GM12878 (cell line): ENCODE measurements around the gene CTCFL. TPM values are rescaled to one million over a fixed set of nuclear protein-coding genes. Genes with fewer than 3 reads are reported as not detected.
A peak's percentile ranks its signal among the peaks of the same experiment; 100 is the strongest.

Experiments used
- ATAC-seq: fragments of 200-7000 bp; cut with Tn5 transposase; 3 replicates; pipeline ENCODE4 v1.9.1; 2020; ENCODE audit warnings: mild to moderate bottlenecking, moderate library complexity
- BruUV-seq: library from RNA; stranded (reverse); fragments of 400-500 nt; replicated peaks from 2 replicates; lab custom pipeline; 2021; lab: Mats Ljungman, UMichigan
- CTCF ChIA-PET: fragments of 300-600 bp; sonication (Branson Sonifier 250); formaldehyde crosslinking; extraction: SDS; loops from one replicate; lab custom pipeline; 2021; ENCODE audit warnings: inconsistent platforms; lab: Yijun Ruan, JAX
- POLR2A ChIA-PET: fragments of 350-600 bp; formaldehyde crosslinking; extraction: SDS; loops from one replicate; lab custom pipeline; 2021; ENCODE audit warnings: inconsistent platforms; lab: Charles Lee
- RAD21 ChIA-PET: fragments of 300-600 bp; sonication (Branson Sonifier 250); formaldehyde crosslinking; loops from one replicate; lab custom pipeline; 2023; ENCODE audit warnings: antibody characterized with exemption; ENCODE audit not compliant: unreplicated experiment; lab: Charles Lee
- SMC1A ChIA-PET: fragments of 300-600 bp; sonication (Branson Sonifier 250); formaldehyde crosslinking; loops from one replicate; lab custom pipeline; 2023; ENCODE audit not compliant: unreplicated experiment, uncharacterized antibody; lab: Charles Lee
- DNase-seq: peaks from one replicate; pipeline ENCODE4 v3.0.0-alpha.2; 2011; ENCODE audit warnings: low read depth, low spot score
- FAIRE-seq: peaks from 3 replicates; lab custom pipeline; 2011; peaks lifted over from hg19 to GRCh38; lab: Jason Lieb, UNC
- H2AFZ ChIP-seq: 2 replicates; pipeline ENCODE4 v1.6.0; 2011; ENCODE audit warnings: low read depth, low read length, control low read depth; ENCODE audit not compliant: control insufficient read depth
- H3K27ac ChIP-seq: 2 replicates; pipeline ENCODE4 v1.5.1; 2011; ENCODE audit warnings: control low read depth; ENCODE audit not compliant: control insufficient read depth, insufficient read depth
- H3K27me3 ChIP-seq, 2 experiments: replicated peaks in 1 of 2; 2 replicates each; pipeline versions ENCODE4 v1.6.0 to v1.6.1; 2011; ENCODE audit warnings: low read length in 1 of 2; ENCODE audit not compliant: control insufficient read depth in 2 of 2, insufficient read depth in 2 of 2
- H3K36me3 ChIP-seq, 2 experiments: 2 replicates each; pipeline ENCODE4 v1.5.1; 2011; ENCODE audit warnings: low read length in 1 of 2; ENCODE audit not compliant: control insufficient read depth in 2 of 2, insufficient read depth in 2 of 2
- H3K4me1 ChIP-seq: 2 replicates; pipeline ENCODE4 v1.6.1; 2011; ENCODE audit warnings: mild to moderate bottlenecking, low read length, moderate library complexity, mixed read lengths; ENCODE audit not compliant: control insufficient read depth, insufficient read depth
- H3K4me2 ChIP-seq: 2 replicates; pipeline ENCODE4 v1.6.0; 2011; ENCODE audit warnings: control low read depth; ENCODE audit not compliant: control insufficient read depth, insufficient read depth
- H3K4me3 ChIP-seq: fragments of 200-600 bp; sonication (generic); 2 replicates; pipeline ENCODE4 v1.5.1; 2016
- H3K79me2 ChIP-seq: 2 replicates; pipeline ENCODE4 v1.6.0; 2011; ENCODE audit warnings: low read length; ENCODE audit not compliant: control insufficient read depth, insufficient read depth
- H3K9ac ChIP-seq: 2 replicates; pipeline ENCODE4 v1.8.0; 2011; ENCODE audit warnings: low read length, control low read depth, mixed read lengths; ENCODE audit not compliant: control insufficient read depth, insufficient read depth
- H3K9me3 ChIP-seq: replicated peaks from 3 replicates; pipeline ENCODE4 v1.5.1; 2011; ENCODE audit warnings: mild to moderate bottlenecking, low read length; ENCODE audit not compliant: control insufficient read depth, insufficient read depth
- H4K20me1 ChIP-seq: 2 replicates; pipeline ENCODE4 v1.6.0; 2011; ENCODE audit not compliant: control insufficient read depth, insufficient read depth
- ATF3 ChIP-seq: IDR thresholded peaks from 2 replicates; pipeline ENCODE4 v1.6.1; 2011; ENCODE audit warnings: low read depth, mild to moderate bottlenecking, low read length, moderate library complexity, borderline replicate concordance; ENCODE audit errors: extremely low read depth
- BCL3 ChIP-seq: IDR thresholded peaks from 2 replicates; pipeline ENCODE4 v1.6.1; 2011; ENCODE audit warnings: borderline replicate concordance, low read depth, mild to moderate bottlenecking, moderate library complexity, low read length; ENCODE audit not compliant: insufficient read depth, poor library complexity, severe bottlenecking
- BRCA1 ChIP-seq: IDR thresholded peaks from 2 replicates; pipeline ENCODE4 v1.6.1; 2011; ENCODE audit warnings: low read depth, low read length, improper control_type of control experiment
- CHD2 ChIP-seq: IDR thresholded peaks from 2 replicates; pipeline ENCODE4 v1.6.1; 2011; ENCODE audit warnings: low read depth, low read length, improper control_type of control experiment, borderline replicate concordance
- CREM ChIP-seq: IDR thresholded peaks from 2 replicates; pipeline ENCODE4 v1.6.1; 2014; ENCODE audit warnings: antibody characterized with exemption, low read depth
- EGR1 ChIP-seq, 2 experiments: IDR thresholded peaks; 1 replicate in 1 of 2; 2 replicates in 1 of 2; pipeline ENCODE4 v1.6.1; 2011 to 2012; ENCODE audit warnings: low read depth in 2 of 2, low read length in 2 of 2, borderline replicate concordance in 1 of 2, mild to moderate bottlenecking in 1 of 2, moderate library complexity in 1 of 2
- LARP7 ChIP-seq: fragments of 450-650 bp; IDR thresholded peaks from 2 replicates; pipeline ENCODE4 v1.6.1; 2017; ENCODE audit warnings: mild to moderate bottlenecking
- NFIC ChIP-seq: IDR thresholded peaks from 2 replicates; pipeline ENCODE4 v1.6.1; 2012; ENCODE audit warnings: low read depth, mild to moderate bottlenecking, inconsistent platforms, low read length, moderate library complexity
- POLR2AphosphoS5 ChIP-seq: IDR thresholded peaks from 2 replicates; pipeline ENCODE4 v1.6.1; 2011; ENCODE audit warnings: mild to moderate bottlenecking, low read length, inconsistent platforms
- RB1 ChIP-seq: fragments of 450-650 bp; formaldehyde crosslinking; IDR thresholded peaks from 2 replicates; pipeline ENCODE4 v1.6.1; 2017; ENCODE audit warnings: mild to moderate bottlenecking, borderline replicate concordance
- SMAD5 ChIP-seq: IDR thresholded peaks from 2 replicates; pipeline ENCODE4 v1.6.1; 2016; ENCODE audit warnings: antibody characterized with exemption, low read depth
- SP1 ChIP-seq: IDR thresholded peaks from one replicate; pipeline ENCODE4 v1.6.1; 2011; ENCODE audit warnings: low read depth, low read length
- TCF12 ChIP-seq: IDR thresholded peaks from 2 replicates; pipeline ENCODE4 v1.6.1; 2011; ENCODE audit warnings: low read depth, mild to moderate bottlenecking, low read length
- ZBTB33 ChIP-seq: fragments of 450-650 bp; IDR thresholded peaks from 2 replicates; pipeline ENCODE4 v1.6.1; 2017; ENCODE audit warnings: mild to moderate bottlenecking
- ZSCAN29 ChIP-seq: fragments of 450-650 bp; IDR thresholded peaks from 2 replicates; pipeline ENCODE4 v1.6.1; 2017; ENCODE audit warnings: mild to moderate bottlenecking, moderate library complexity
- WGBS: methylation state at CpG from one replicate; pipeline ENCODE4 v1.1.6; 2016; ENCODE audit warnings: low lambda C conversion rate; ENCODE audit not compliant: insufficient replicate concordance, insufficient coverage; ENCODE audit errors: missing lambda C conversion rate; 5-methylcytosine and 5-hydroxymethylcytosine counted together
- in situ Hi-C: fragments of 300-500 bp; cut with MboI; formaldehyde crosslinking; loops from 9 replicates; pipeline ENCODE4 v1.14.3; 2018; ENCODE audit warnings: mixed read lengths
- intact Hi-C: fragments of 100-400 bp; cut with micrococcal nuclease; formaldehyde crosslinking; loops from one replicate; pipeline ENCODE4 v1.14.2; 2022; ENCODE audit not compliant: unreplicated experiment
- polyA plus RNA-seq, 11 experiments: library from polyadenylated mRNA; depleted of rRNA in 4 of 11; unstranded in 6 of 11; stranded (reverse) in 5 of 11; fragments of >200 nt; fragmentation: Nextera tagmentation in 4 of 11; fragmentation: Illumina TruSeq in 1 of 11; extraction: Ambion mirVana in 4 of 11; extraction: Trizol in 1 of 11; gene quantifications; 1 replicate in 1 of 11; 2 replicates in 10 of 11; pipeline versions ENCODE4 v1.2.1 to v1.2.3, GENCODE V29; 2011 to 2016; ENCODE audit warnings: inconsistent platforms in 2 of 11, missing spikeins in 2 of 11, low read depth in 1 of 11
- total RNA-seq, 4 experiments: library from RNA; depleted of rRNA in 3 of 4; stranded (reverse); fragments of >200 nt in 3 of 4; fragmentation: Illumina TruSeq in 1 of 4; extraction: Trizol in 1 of 4; gene quantifications; 2 replicates each; pipeline versions ENCODE4 v1.2.1 to v1.2.3, GENCODE V29; 2013 to 2021

Gene CTCFL
- total and polyA plus RNA-seq, 10 of the 15 experiments (the other 5 are each of a cell fraction or from before 2014, with no cell fraction given) = 0.06 to 0.20 (median 0.11) TPM; not detected in 4

GRCh38 chr20:57482148-57482547, 42.8 kb downstream of the CTCFL start (continued):
- 0 out of 2 replicates have a peak, but pooled peaks have one; percentile 43 for TF ChIP-seq LARP7
- peak in 1 of 2 experiments; percentile 11; a peak in 1 of 3 replicates for TF ChIP-seq EGR1 (IDR thresholded peaks at IDR 0.05; ENCODE audit: borderline replicate concordance in 1 of 2, low read depth in 2 of 2, low read length in 2 of 2)
- no peak for TF ChIP-seq BRCA1
- TF ChIP-seq ATF3 = no peak
- no peak for TF ChIP-seq NFIC
- no peak for TF ChIP-seq TCF12
- no peak for TF ChIP-seq SP1
- no peak for TF ChIP-seq ZSCAN29
- no peak for TF ChIP-seq ZBTB33
- TF ChIP-seq RB1 = no peak
- TF ChIP-seq, all 136 proteins: peak for 4

GRCh38 chr20:57481281-57481711, 43.6 kb downstream of the CTCFL start:
- intact Hi-C loops (no loop called here), in situ Hi-C loops (loop anchor here (5.0 kb wide), 1 partner anchor 79 kb away; no protein-coding TSS in a partner anchor)
- H2AFZ ChIP-seq = peak overlapping the region; percentile 66
- SMC1A ChIA-PET = interaction anchor here (1.0 to 3.9 kb wide), 8 partner anchors 10 to 91 kb away, joined by 4 to 49 read pairs (median 10); no protein-coding TSS in a partner anchor
- H3K9me3 ChIP-seq = peaks cover 2% of the 10 kb centered on the region; the same call in 2 of the 3 replicates
- no peaks in the 10 kb centered on the region for H3K27me3 ChIP-seq
- peaks cover 52% of the 10 kb centered on the region for H3K4me1 ChIP-seq
- H3K4me2 ChIP-seq = peak overlapping the region; percentile 58
- CTCF ChIA-PET = interaction anchor here (1.0 to 3.5 kb wide), 6 partner anchors 9 to 78 kb away, joined by 3 to 12 read pairs (median 4); no protein-coding TSS in a partner anchor
- RAD21 ChIA-PET = interaction anchor here (1.0 to 4.0 kb wide), 11 partner anchors 8 to 90 kb away, joined by 3 to 52 read pairs (median 6); partner anchors contain the start of gene RBM38
- no peaks in the 10 kb centered on the region for H4K20me1 ChIP-seq
- peak overlapping the region; percentile 93 for H3K27ac ChIP-seq
- no TSS peak for BruUV-seq
- POLR2A ChIA-PET = interaction anchor here (0.7 to 3.8 kb wide), 9 partner anchors 8 to 91 kb away, joined by 3 to 35 read pairs (median 8); no protein-coding TSS in a partner anchor
- FAIRE-seq (no peak), ATAC-seq (peak; percentile 31), DNase-seq (no peak)
- peak overlapping the region; percentile 45; the same call in 1 of the 2 replicates for H3K4me3 ChIP-seq
- no peaks in the 10 kb centered on the region for H3K36me3 ChIP-seq
- 10% methylated on average over 9 of the region's 9 CpGs for WGBS
- peak overlapping the region; percentile 74 for H3K9ac ChIP-seq
- no peaks in the 10 kb centered on the region for H3K79me2 ChIP-seq
- TF ChIP-seq ZSCAN29 = peak; percentile 87; the same call in 1 of the 2 replicates
- TF ChIP-seq TCF12 = no peak
- no peak for TF ChIP-seq CHD2
- no peak for TF ChIP-seq CREM
- TF ChIP-seq BCL3 = no peak
- TF ChIP-seq POLR2AphosphoS5 = peak; percentile 71
- TF ChIP-seq SMAD5 = peak; percentile 61; the same call in 1 of the 2 replicates
